ENCODE results near the gene FOXK2. TPM values are rescaled to one million over a fixed set of nuclear protein-coding genes. Genes with fewer than 3 reads are reported as not detected.

FOXK2 gene
- total RNA-seq, 1 donor from 2014 or later = 55.5 TPM

- Histone ChIP-seq H3K27ac (no peak overlapping the region), H3K9me3 (no peaks in the 10 kb centered on the region), H3K4me1 (no peaks in the 10 kb centered on the region), H3K4me3 (no peak overlapping the region), H3K27me3 (no peaks in the 10 kb centered on the region), H3K36me3 (peaks cover 0 to 79% of the 10 kb centered on the region in 2 donors)
- DNase-seq (ENCODE audit: extremely low spot score in 2 of 2) = no peak
- TF ChIP-seq POLR2A (IDR thresholded peaks at IDR 0.05) (no peak), CTCF (IDR thresholded peaks at IDR 0.05) (no peak), POLR2AphosphoS5 (IDR thresholded peaks at IDR 0.05; ENCODE audit: insufficient read depth in 1 of 2, low read depth in 1 of 2) (no peak)
- intact Hi-C loops (cut with DNase I) = no loop called here
Observed at GRCh38 chr17:82623707-82624106, 104.2 kb downstream of the FOXK2 start.

- Histone ChIP-seq H3K4me3 (no peak overlapping the region), H3K36me3 (peaks cover 0 to 53% of the 10 kb centered on the region in 2 donors), H3K27me3 (no peaks in the 10 kb centered on the region), H3K27ac (no peak overlapping the region), H3K9me3 (no peaks in the 10 kb centered on the region), H3K4me1 (no peaks in the 10 kb centered on the region)
- intact Hi-C loops (cut with DNase I) = no loop called here
- TF ChIP-seq CTCF (IDR thresholded peaks at IDR 0.05) (no peak), POLR2A (IDR thresholded peaks at IDR 0.05) (no peak), POLR2AphosphoS5 (IDR thresholded peaks at IDR 0.05; ENCODE audit: insufficient read depth in 1 of 2, low read depth in 1 of 2) (no peak)
- no peak for DNase-seq (ENCODE audit: extremely low spot score in 2 of 2)
Observed at GRCh38 chr17:82627405-82627804, 107.9 kb downstream of the FOXK2 start.

- H3K36me3 ChIP-seq = peaks cover 0 to 44% of the 10 kb centered on the region in 2 donors
- intact Hi-C loops (cut with DNase I) = no loop called here
Observed at GRCh38 chr17:82629748-82630147, 110.2 kb downstream of the FOXK2 start.

GRCh38 chr17:82630212-82630611 is 110.7 kb downstream of the FOXK2 start:
- peaks cover 0 to 39% of the 10 kb centered on the region in 2 donors for H3K36me3 ChIP-seq
- intact Hi-C loops (cut with DNase I) = no loop called here
- H3K9me3 ChIP-seq = no peaks in the 10 kb centered on the region

More at GRCh38 chr17:82629748-82630147, 110.2 kb downstream of the FOXK2 start:
- TF ChIP-seq CTCF (IDR thresholded peaks at IDR 0.05) = no peak
- TF ChIP-seq POLR2A (IDR thresholded peaks at IDR 0.05) = no peak
- TF ChIP-seq POLR2AphosphoS5 (IDR thresholded peaks at IDR 0.05; ENCODE audit: insufficient read depth in 1 of 2, low read depth in 1 of 2) = no peak
- no peak for DNase-seq (ENCODE audit: extremely low spot score in 2 of 2)
- H3K27ac ChIP-seq = no peak overlapping the region
- H3K9me3 ChIP-seq = no peaks in the 10 kb centered on the region
- no peaks in the 10 kb centered on the region for H3K4me1 ChIP-seq
- no peaks in the 10 kb centered on the region for H3K27me3 ChIP-seq
- H3K4me3 ChIP-seq = no peak overlapping the region

More at GRCh38 chr17:82630212-82630611, 110.7 kb downstream of the FOXK2 start:
- TF ChIP-seq POLR2AphosphoS5 (IDR thresholded peaks at IDR 0.05; ENCODE audit: insufficient read depth in 1 of 2, low read depth in 1 of 2) = no peak
- no peak for TF ChIP-seq POLR2A (IDR thresholded peaks at IDR 0.05)
- no peak for TF ChIP-seq CTCF (IDR thresholded peaks at IDR 0.05)
- Histone ChIP-seq H3K27me3 (no peaks in the 10 kb centered on the region), H3K4me3 (no peak overlapping the region), H3K4me1 (no peaks in the 10 kb centered on the region), H3K27ac (no peak overlapping the region)
- no peak for DNase-seq (ENCODE audit: extremely low spot score in 2 of 2)
